Prostate gland (tissue), 2 donors: ENCODE measurements around the gene SLC4A2. TPM values are rescaled to one million over a fixed set of nuclear protein-coding genes. Genes with fewer than 3 reads are reported as not detected.

Experiments used
- DNase-seq: peaks from one replicate; pipeline ENCODE4 v3.0.0-alpha.2; 2019; ENCODE audit warnings: low spot score
- H3K27ac ChIP-seq, 2 donors: fragments of 200-600 bp; sonication (generic); 2 replicates each; pipeline ENCODE4 v1.5.1; 2017 to 2019
- H3K27me3 ChIP-seq: fragments of 200-600 bp; sonication (generic); replicated peaks from 2 replicates; pipeline ENCODE4 v1.5.1; 2019; ENCODE audit not compliant: insufficient read depth
- H3K36me3 ChIP-seq, 2 donors: fragments of 200-600 bp; sonication (generic); 1 replicate in 1 of 2; 2 replicates in 1 of 2; pipeline versions ENCODE4 v1.5.1 to v1.8.1; 2017 to 2019
- H3K4me1 ChIP-seq: fragments of 200-600 bp; sonication (generic); replicated peaks from 2 replicates; pipeline ENCODE4 v1.5.1; 2019
- H3K4me3 ChIP-seq, 2 donors: fragments of 200-600 bp; sonication (generic); 2 replicates each; pipeline ENCODE4 v1.5.1; 2017 to 2019
- H3K9me3 ChIP-seq: fragments of 200-600 bp; sonication (generic); 2 replicates; pipeline ENCODE4 v1.5.1; 2017
- CTCF ChIP-seq, 4 experiments: fragments of 200-600 bp in 2 of 4; fragments of 450-650 bp in 2 of 4; sonication (generic) in 2 of 4; IDR thresholded peaks; 1 replicate in 3 of 4; 2 replicates in 1 of 4; pipeline ENCODE4 v1.5.1; 2016 to 2019; ENCODE audit warnings: antibody characterized with exemption in 4 of 4, mild to moderate bottlenecking in 2 of 4, moderate library complexity in 2 of 4
- POLR2A ChIP-seq: fragments of 450-650 bp; IDR thresholded peaks from one replicate; pipeline ENCODE4 v1.6.1; 2016; ENCODE audit warnings: antibody characterized with exemption, mild to moderate bottlenecking
- POLR2AphosphoS5 ChIP-seq: sonication (generic); formaldehyde crosslinking; IDR thresholded peaks from one replicate; pipeline ENCODE4 v1.6.1; 2017; ENCODE audit warnings: antibody characterized with exemption
- WGBS: methylation state at CpG from one replicate; pipeline ENCODE4 v1.1.5; 2018; 5-methylcytosine and 5-hydroxymethylcytosine counted together
- intact Hi-C: fragments of 100-400 bp; cut with DNase I; formaldehyde crosslinking; loops from one replicate; pipeline ENCODE4 v1.14.2; 2022
- total RNA-seq, 2 donors: library from RNA; depleted of rRNA; stranded (reverse); fragments of >200 nt; gene quantifications; one replicate each; pipeline ENCODE4 v1.1.0, GENCODE V29; 2016

The SLC4A2 gene
- total RNA-seq, 2 donors from 2014 or later, result 77.1 to 141 TPM

GRCh38 chr7:151069841-151070573 is 10.6 kb downstream of the SLC4A2 start:
- intact Hi-C loops, result no loop called here
- H3K27ac ChIP-seq, result no peak overlapping the region
- no peaks in the 10 kb centered on the region for H3K9me3 ChIP-seq
- H3K4me3 ChIP-seq, result no peak overlapping the region
- H3K4me1 ChIP-seq, result no peaks in the 10 kb centered on the region
- TF ChIP-seq CTCF (IDR thresholded peaks at IDR 0.05) (no peak), POLR2AphosphoS5 (no peak), POLR2A (no peak)
- H3K36me3 ChIP-seq, result peaks cover 15 to 32% of the 10 kb centered on the region in 2 donors
- WGBS, result 88% methylated on average over 14 of the region's 17 CpGs
- no peak for DNase-seq
- no peaks in the 10 kb centered on the region for H3K27me3 ChIP-seq

GRCh38 chr7:151070574-151070960 is 11.2 kb downstream of the SLC4A2 start:
- H3K27me3 ChIP-seq, result no peaks in the 10 kb centered on the region

GRCh38 chr7:151071032-151071866 is 11.9 kb downstream of the SLC4A2 start:
- no peak overlapping the region for H3K27ac ChIP-seq
- H3K9me3 ChIP-seq, result no peaks in the 10 kb centered on the region
- no peaks in the 10 kb centered on the region for H3K27me3 ChIP-seq
- DNase-seq, result no peak
- no peak overlapping the region for H3K4me3 ChIP-seq
- intact Hi-C loops, result no loop called here
- no peaks in the 10 kb centered on the region for H3K4me1 ChIP-seq
- peaks cover 10 to 38% of the 10 kb centered on the region in 2 donors for H3K36me3 ChIP-seq
- TF ChIP-seq POLR2AphosphoS5 (no peak), POLR2A (no peak), CTCF (IDR thresholded peaks at IDR 0.05) (no peak)
- WGBS, result 90% methylated on average over 39 of the region's 39 CpGs

More at GRCh38 chr7:151070574-151070960, 11.2 kb downstream of the SLC4A2 start:
- intact Hi-C loops, result no loop called here
- 92% methylated on average over 15 of the region's 15 CpGs for WGBS
- TF ChIP-seq POLR2AphosphoS5 (no peak), CTCF (IDR thresholded peaks at IDR 0.05) (no peak), POLR2A (no peak)
- no peak for DNase-seq
- H3K4me1 ChIP-seq, result no peaks in the 10 kb centered on the region
- H3K27ac ChIP-seq, result no peak overlapping the region
- no peaks in the 10 kb centered on the region for H3K9me3 ChIP-seq
- no peak overlapping the region for H3K4me3 ChIP-seq
- peaks cover 11 to 37% of the 10 kb centered on the region in 2 donors for H3K36me3 ChIP-seq

- 90% methylated on average over 17 of the region's 17 CpGs for WGBS
Measured at GRCh38 chr7:151073990-151074389, 14.6 kb downstream of the SLC4A2 start.

GRCh38 chr7:151074817-151075661 is 15.7 kb downstream of the SLC4A2 start:
- Histone ChIP-seq H3K9me3 (no peaks in the 10 kb centered on the region), H3K27ac (no peak overlapping the region), H3K4me3 (no peak overlapping the region), H3K27me3 (no peaks in the 10 kb centered on the region), H3K36me3 (peaks cover 8 to 21% of the 10 kb centered on the region in 2 donors), H3K4me1 (peaks cover 6% of the 10 kb centered on the region)
- no peak for DNase-seq
- TF ChIP-seq CTCF (IDR thresholded peaks at IDR 0.05) (no peak), POLR2AphosphoS5 (no peak), POLR2A (no peak)
- intact Hi-C loops, result no loop called here
- 84% methylated on average over 22 of the region's 26 CpGs for WGBS

More at GRCh38 chr7:151073990-151074389, 14.6 kb downstream of the SLC4A2 start:
- no peaks in the 10 kb centered on the region for H3K4me1 ChIP-seq
- TF ChIP-seq POLR2AphosphoS5, result no peak
- no peak overlapping the region for H3K27ac ChIP-seq
- intact Hi-C loops, result no loop called here
- DNase-seq, result no peak
- no peak overlapping the region for H3K4me3 ChIP-seq
- H3K36me3 ChIP-seq, result peaks cover 10 to 29% of the 10 kb centered on the region in 2 donors
- no peaks in the 10 kb centered on the region for H3K9me3 ChIP-seq
- H3K27me3 ChIP-seq, result no peaks in the 10 kb centered on the region
